Tibial artery (tissue), 4 donors: ENCODE data around the gene APLP1.
"Not testable (repeated sequence)": the region's sequence is repeated elsewhere in the genome, so short reads cannot be mapped to it uniquely, and the experiment has no call there.

Experiments
- DNase-seq, 2 donors: peaks; one replicate each; pipeline ENCODE4 v3.0.0-alpha.2; 2019
- H3K27ac ChIP-seq, 2 donors: fragments of 200-600 bp; sonication (generic) in 1 of 2; 1 replicate in 1 of 2; 2 replicates in 1 of 2; pipeline ENCODE4 v1.5.1; 2018 to 2019; ENCODE audit warnings: mild to moderate bottlenecking in 1 of 2
- H3K27me3 ChIP-seq, 2 donors: fragments of 200-600 bp; sonication (generic) in 1 of 2; one replicate each; pipeline versions ENCODE4 v1.5.1 to v1.6.0; 2016 to 2019
- H3K36me3 ChIP-seq, 3 donors: fragments of 200-600 bp; sonication (generic) in 2 of 3; one replicate each; pipeline ENCODE4 v1.5.1; 2016 to 2019; ENCODE audit warnings: mild to moderate bottlenecking in 2 of 3
- H3K4me1 ChIP-seq, 4 donors: fragments of 200-600 bp; sonication (generic) in 2 of 4; 1 replicate in 3 of 4; 2 replicates in 1 of 4; pipeline ENCODE4 v1.5.1; 2016 to 2019
- H3K4me3 ChIP-seq, 2 donors: fragments of 200-600 bp; sonication (generic) in 1 of 2; 1 replicate in 1 of 2; 2 replicates in 1 of 2; pipeline ENCODE4 v1.5.1; 2018 to 2019; ENCODE audit warnings: mild to moderate bottlenecking in 2 of 2
- H3K9me3 ChIP-seq, 3 donors: fragments of 200-600 bp; sonication (generic) in 1 of 3; one replicate each; pipeline ENCODE4 v1.5.1; 2016 to 2019
- intact Hi-C: fragments of 100-400 bp; cut with DNase I; formaldehyde crosslinking; loops from one replicate; pipeline ENCODE4 v1.15.0; 2023; ENCODE audit warnings: low total_unique reads
- TF ChIP-seq, protein P1 (sequence below), 2 experiments: fragments of 200-600 bp in 1 of 2; fragments of 450-650 bp in 1 of 2; IDR thresholded peaks; one replicate each; pipeline ENCODE4 v1.5.1; 2017 to 2019; ENCODE audit warnings: antibody characterized with exemption in 2 of 2, mild to moderate bottlenecking in 1 of 2, moderate library complexity in 1 of 2

Gene APLP1

DNA sequence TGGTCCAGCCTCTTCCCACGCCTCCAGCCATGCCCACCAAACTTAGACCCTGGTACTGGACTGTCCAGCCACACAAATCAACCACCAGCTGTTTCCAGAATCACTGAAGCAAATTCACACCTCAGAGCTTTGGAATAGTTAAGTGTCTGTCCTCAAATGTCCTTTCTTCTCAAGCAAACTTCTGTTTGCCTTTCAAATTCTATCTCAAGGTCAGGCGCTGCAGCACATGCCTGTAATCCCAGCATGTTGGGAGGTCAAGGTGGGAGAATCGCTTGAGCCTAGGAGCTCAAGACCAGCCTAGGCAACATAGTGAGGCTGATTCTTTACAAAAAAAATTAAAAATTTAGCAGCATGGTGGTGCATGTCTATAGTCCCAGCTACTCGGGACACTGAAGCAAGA lies 36.3 kb upstream of the APLP1 start:
- DNase-seq: no peak
- intact Hi-C loops: no loop called here
- Histone ChIP-seq H3K27ac (no peak overlapping the region), H3K9me3 (no peaks in the 10 kb centered on the region), H3K27me3 (peaks cover 0 to 32% of the 10 kb centered on the region in 2 donors), H3K4me3 (no peak overlapping the region), H3K4me1 (no peaks in the 10 kb centered on the region), H3K36me3 (no peaks in the 10 kb centered on the region)
- TF ChIP-seq, protein P1, sequence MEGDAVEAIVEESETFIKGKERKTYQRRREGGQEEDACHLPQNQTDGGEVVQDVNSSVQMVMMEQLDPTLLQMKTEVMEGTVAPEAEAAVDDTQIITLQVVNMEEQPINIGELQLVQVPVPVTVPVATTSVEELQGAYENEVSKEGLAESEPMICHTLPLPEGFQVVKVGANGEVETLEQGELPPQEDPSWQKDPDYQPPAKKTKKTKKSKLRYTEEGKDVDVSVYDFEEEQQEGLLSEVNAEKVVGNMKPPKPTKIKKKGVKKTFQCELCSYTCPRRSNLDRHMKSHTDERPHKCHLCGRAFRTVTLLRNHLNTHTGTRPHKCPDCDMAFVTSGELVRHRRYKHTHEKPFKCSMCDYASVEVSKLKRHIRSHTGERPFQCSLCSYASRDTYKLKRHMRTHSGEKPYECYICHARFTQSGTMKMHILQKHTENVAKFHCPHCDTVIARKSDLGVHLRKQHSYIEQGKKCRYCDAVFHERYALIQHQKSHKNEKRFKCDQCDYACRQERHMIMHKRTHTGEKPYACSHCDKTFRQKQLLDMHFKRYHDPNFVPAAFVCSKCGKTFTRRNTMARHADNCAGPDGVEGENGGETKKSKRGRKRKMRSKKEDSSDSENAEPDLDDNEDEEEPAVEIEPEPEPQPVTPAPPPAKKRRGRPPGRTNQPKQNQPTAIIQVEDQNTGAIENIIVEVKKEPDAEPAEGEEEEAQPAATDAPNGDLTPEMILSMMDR (IDR thresholded peaks at IDR 0.05): no peak

DNA sequence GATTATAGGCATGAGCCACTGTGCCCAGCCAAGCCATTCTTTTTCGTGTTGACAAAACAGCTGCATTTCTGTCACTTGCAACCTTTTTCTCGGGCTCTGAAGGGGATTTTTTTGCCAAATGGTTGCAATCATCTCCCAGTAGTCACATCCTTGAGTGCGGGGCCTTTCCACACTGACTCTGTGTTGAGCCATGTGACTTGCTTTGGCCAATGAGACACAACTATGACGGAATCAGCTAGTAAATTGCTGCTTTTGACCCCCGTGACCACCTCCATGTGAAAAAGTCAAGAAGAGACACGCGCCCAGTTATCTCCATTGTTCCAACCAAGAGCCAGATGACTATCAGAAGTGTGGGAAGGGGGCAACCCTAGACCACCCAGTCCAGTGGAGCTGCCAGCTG lies 34.4 kb upstream of the APLP1 start:
- intact Hi-C loops: no loop called here
- no peak for DNase-seq
- TF ChIP-seq, protein P1 (IDR thresholded peaks at IDR 0.05): no peak

DNA sequence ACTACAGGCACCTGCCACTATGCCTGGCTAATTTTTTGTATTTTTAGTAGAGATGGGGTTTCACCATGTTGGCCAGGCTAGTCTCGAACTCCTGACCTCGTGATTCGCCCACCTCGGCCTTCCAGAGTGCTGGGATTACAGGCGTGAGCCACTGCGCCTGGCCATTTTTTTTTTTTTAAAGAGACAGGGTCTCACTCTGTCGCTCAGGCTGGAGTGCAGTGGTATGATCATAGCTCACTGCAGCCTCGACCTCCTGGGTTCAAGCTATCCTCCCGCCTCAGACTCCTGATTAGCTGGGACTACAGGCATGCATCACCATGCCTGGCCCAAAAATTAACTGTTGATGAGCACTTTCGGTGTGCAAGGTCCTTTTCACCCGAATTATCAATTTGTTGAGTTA lies 32.3 kb upstream of the APLP1 start:
- H3K9me3 ChIP-seq, H3K27ac ChIP-seq, H3K4me3 ChIP-seq, H3K4me1 ChIP-seq, intact Hi-C loops, DNase-seq, H3K36me3 ChIP-seq: not testable (repeated sequence)
- H3K27me3 ChIP-seq: peaks cover 0 to 28% of the 10 kb centered on the region in 2 donors

More for the DNA sequence above, 34.4 kb upstream of the APLP1 start:
- no peak overlapping the region for H3K27ac ChIP-seq
- peaks cover 0 to 3% (median 1%) of the 10 kb centered on the region in 3 donors for H3K9me3 ChIP-seq
- H3K4me1 ChIP-seq: no peaks in the 10 kb centered on the region
- no peaks in the 10 kb centered on the region for H3K36me3 ChIP-seq
- H3K27me3 ChIP-seq: peaks cover 0 to 32% of the 10 kb centered on the region in 2 donors
- H3K4me3 ChIP-seq: no peak overlapping the region

DNA sequence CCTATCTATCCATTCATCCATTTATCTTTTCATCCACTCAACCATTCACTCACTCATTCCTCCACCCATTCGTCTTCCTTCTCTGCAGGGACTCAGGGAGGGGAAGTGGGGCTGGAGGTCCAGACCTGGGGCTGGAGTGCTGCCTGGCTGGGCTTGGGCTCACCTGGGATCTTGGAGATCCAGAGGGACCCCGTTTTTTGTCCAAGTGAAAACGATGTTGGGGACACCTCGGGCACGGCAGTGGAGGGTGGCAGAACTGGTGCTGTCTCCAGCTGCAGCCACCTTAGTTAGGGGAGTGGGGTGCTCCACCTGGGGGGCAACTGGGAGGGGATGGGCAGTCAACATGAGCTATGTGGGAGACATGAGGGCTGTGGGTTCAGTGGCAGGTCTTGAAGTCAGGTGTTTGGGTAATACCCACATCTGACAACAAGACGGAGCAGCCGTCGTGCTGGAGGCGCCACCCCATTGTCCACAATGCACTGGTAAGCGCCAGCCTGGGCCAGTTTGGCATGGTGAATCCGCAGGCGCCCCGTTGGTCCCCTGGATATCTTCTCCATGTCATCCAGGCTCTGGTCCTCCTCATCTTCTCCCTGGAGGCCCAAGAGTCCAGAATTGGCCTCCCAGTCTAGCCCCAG lies 26.3 kb upstream of the APLP1 start:
- Histone ChIP-seq H3K4me1 (peaks cover 0 to 13% (median 11%) of the 10 kb centered on the region in 4 donors), H3K36me3 (no peaks in the 10 kb centered on the region), H3K27ac (no peak overlapping the region), H3K4me3 (no peak overlapping the region), H3K27me3 (peaks cover 0 to 50% of the 10 kb centered on the region in 2 donors), H3K9me3 (peaks cover 0 to 9% (median 9%) of the 10 kb centered on the region in 3 donors)
- TF ChIP-seq, protein P1 (IDR thresholded peaks at IDR 0.05): no peak
- intact Hi-C loops: no loop called here
- DNase-seq: no peak

DNA sequence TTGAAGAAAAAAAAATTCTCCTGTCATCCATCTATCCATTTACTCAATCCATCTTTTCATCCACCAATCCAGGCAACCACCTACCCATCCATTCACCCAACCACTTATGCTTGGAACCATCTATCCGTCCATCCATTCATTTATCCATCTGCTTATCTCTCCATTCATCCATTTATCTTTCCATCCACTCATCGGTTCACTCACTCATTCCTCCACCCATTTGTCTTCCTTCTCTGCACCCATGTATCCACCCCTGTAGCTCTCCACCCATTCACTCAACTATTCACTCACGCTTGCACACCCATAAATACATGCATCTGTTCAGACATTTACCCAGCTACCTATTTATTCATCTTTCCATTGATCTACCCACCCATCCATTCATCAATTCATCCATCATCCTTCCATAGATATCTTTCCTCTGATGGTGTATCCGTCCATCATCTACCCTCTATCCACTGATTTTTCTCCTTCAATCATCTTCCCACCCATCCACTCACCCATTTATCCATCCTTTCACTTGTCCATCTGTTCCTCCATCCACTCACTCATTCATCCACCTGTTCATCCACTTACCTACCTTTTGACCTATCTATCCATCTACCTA lies 25.6 kb upstream of the APLP1 start:
- intact Hi-C loops: no loop called here
- Histone ChIP-seq H3K36me3 (no peaks in the 10 kb centered on the region), H3K27me3 (peaks cover 0 to 55% of the 10 kb centered on the region in 2 donors), H3K9me3 (peaks cover 0 to 9% (median 9%) of the 10 kb centered on the region in 3 donors), H3K27ac (no peak overlapping the region), H3K4me1 (peaks cover 0 to 13% (median 11%) of the 10 kb centered on the region in 4 donors), H3K4me3 (no peak overlapping the region)
- no peak for DNase-seq
- TF ChIP-seq, protein P1 (IDR thresholded peaks at IDR 0.05): no peak

DNA sequence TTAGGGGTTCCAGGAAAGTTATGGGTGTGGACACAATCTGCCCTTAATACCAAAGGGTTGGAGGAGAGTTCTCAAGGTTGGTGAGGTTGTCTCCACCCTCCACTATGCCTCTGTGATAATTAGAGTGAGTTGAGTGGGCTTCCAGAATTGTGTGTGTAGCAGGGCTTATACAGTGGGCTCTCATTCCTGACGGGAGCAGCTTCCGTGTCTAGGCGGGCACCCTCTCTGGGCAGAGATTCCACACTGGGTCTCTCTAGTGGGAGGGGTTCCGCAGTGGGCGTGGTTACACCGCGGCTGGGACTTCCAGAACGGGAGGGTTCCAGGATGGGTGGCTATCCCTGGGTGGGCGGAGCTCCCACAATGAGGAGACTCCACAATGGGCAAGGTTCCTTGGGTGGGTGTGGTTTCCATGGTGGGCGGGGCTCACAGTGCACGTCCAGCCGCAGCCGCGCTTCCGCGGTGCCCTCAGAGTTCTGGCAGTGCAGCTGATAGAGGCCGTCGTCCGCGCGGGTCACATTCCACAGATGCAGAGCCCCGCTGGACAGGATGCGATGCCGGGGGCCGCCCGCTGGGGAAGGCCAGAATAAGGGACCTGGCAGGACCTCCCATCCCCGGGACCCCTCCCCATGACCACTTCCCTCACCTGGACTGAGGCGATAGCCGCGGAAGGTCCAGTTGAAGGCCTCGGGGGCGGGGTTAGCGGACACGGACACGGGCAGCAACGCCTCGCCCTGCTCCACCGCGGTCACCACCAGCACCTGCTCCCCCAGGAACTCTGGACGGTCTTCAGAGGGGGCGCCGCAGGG lies 24.5 kb upstream of the APLP1 start:
- Histone ChIP-seq H3K36me3 (no peaks in the 10 kb centered on the region), H3K27ac (no peak overlapping the region), H3K4me3 (no peak overlapping the region), H3K4me1 (peaks cover 0 to 13% (median 11%) of the 10 kb centered on the region in 4 donors), H3K9me3 (peaks cover 0 to 9% (median 7%) of the 10 kb centered on the region in 3 donors), H3K27me3 (peaks cover 0 to 66% of the 10 kb centered on the region in 2 donors)
- no peak for DNase-seq
- intact Hi-C loops: no loop called here
- TF ChIP-seq, protein P1 (IDR thresholded peaks at IDR 0.05): no peak
